ENCODE data around the gene SERPINB2.

GRCh38 chr18:63881851-63882250, 5.7 kb upstream of the SERPINB2 start:
- TF ChIP-seq POLR2A (IDR thresholded peaks at IDR 0.05) (no peak), CTCF (IDR thresholded peaks at IDR 0.05) (no peak)

Measured in lower leg skin (tissue), 3 donors.